BE2C (cell line): ENCODE results near the gene KLHL35.

Experiments
- DNase-seq: peaks from one replicate; pipeline ENCODE4 v3.0.0-alpha.2; 2020
- H3K27me3 ChIP-seq: fragments of 250-450 bp; sonication (Bioruptor Pico); 2 replicates; pipeline ENCODE4 v1.5.1; 2020; ENCODE audit warnings: mild to moderate bottlenecking
- H3K36me3 ChIP-seq: fragments of 250-450 bp; sonication (Bioruptor Pico); 2 replicates; pipeline ENCODE4 v1.5.1; 2020; ENCODE audit warnings: mild to moderate bottlenecking
- H3K4me1 ChIP-seq: fragments of 250-450 bp; sonication (Bioruptor Pico); 2 replicates; pipeline ENCODE4 v1.5.1; 2020
- H3K4me3 ChIP-seq: 2 replicates; pipeline ENCODE4 v1.5.1; 2011; ENCODE audit warnings: low read depth, low read length
- H3K9me3 ChIP-seq: fragments of 250-450 bp; sonication (Bioruptor Pico); 2 replicates; pipeline ENCODE4 v1.5.1; 2020
- TF ChIP-seq, protein P1 (sequence below): IDR thresholded peaks from 2 replicates; pipeline ENCODE4 v1.5.1; 2012; ENCODE audit warnings: mild to moderate bottlenecking, low read depth, low read length

The KLHL35 gene

DNA sequence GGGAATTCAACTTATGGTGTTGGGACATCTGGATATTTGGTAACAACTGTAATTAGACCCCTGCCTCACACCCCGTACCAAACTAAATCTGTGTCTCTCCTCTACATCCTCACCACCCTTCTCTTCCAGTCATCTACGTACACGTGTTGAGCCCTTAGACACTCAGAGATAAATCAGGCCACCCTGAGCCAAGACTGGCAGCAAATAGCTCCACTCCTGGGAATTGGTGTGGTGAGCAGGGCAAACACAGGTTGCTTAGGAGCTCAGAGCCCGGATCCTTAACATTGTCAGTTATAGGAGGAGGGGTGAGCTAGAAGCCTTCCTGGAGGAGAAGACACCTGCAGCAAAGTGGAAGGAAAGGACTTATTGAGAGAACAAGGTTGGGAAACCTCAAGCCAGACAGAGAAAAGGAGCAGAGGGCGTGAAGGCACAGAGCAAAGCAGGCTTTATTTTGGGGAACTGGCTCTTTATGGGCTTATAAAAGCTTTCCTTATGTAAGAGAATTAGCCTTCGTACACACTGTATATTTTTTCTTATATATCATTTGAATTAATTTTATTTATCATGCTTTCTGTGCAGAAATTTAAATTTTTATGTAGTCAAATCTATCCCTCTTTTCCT is 36.9 kb upstream of the KLHL35 start:
- H3K27me3 ChIP-seq = no peaks in the 10 kb centered on the region
- TF ChIP-seq, protein P1, sequence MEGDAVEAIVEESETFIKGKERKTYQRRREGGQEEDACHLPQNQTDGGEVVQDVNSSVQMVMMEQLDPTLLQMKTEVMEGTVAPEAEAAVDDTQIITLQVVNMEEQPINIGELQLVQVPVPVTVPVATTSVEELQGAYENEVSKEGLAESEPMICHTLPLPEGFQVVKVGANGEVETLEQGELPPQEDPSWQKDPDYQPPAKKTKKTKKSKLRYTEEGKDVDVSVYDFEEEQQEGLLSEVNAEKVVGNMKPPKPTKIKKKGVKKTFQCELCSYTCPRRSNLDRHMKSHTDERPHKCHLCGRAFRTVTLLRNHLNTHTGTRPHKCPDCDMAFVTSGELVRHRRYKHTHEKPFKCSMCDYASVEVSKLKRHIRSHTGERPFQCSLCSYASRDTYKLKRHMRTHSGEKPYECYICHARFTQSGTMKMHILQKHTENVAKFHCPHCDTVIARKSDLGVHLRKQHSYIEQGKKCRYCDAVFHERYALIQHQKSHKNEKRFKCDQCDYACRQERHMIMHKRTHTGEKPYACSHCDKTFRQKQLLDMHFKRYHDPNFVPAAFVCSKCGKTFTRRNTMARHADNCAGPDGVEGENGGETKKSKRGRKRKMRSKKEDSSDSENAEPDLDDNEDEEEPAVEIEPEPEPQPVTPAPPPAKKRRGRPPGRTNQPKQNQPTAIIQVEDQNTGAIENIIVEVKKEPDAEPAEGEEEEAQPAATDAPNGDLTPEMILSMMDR = no peak
- DNase-seq = no peak
- H3K4me3 ChIP-seq = no peak overlapping the region
- H3K9me3 ChIP-seq = no peaks in the 10 kb centered on the region
- no peaks in the 10 kb centered on the region for H3K36me3 ChIP-seq
- H3K4me1 ChIP-seq = peaks cover 57% of the 10 kb centered on the region

DNA sequence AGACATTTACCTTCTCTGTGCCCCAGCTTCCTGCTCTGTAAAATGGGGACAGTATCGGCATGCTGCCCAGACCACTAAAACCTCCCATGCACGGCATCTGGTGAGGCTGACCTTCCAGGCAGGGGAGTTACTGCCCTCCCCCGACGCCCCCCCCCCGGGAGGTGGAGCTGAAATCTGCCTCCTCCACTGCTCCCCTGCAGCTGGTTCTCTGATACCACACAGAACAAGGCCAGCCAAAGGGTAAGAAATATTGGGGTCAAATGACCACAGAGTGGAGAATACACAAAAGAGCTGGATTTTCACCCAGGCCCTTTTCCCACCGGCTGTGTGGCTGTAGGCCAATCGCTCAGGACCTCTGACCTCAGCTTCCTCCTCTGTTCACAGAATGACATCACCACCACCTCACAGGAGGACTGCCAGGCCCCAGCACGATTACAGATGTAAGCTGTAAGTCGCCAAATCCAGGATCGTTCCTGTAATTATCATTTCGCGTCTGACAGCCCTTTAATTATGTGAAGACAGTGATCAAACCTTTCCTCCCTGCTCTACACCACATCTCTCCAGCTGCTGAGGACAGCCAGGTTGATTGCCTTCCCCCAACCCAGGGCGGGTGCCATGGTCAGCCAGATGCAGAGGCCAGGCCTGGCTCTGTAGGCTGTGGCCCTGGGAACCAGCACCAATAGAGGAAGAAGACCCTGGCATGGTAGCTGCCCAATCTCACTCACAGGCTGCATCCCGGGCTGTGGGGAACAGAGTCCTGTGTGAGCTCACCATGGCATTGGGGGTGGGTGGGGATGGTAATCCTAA is 35.7 kb upstream of the KLHL35 start:
- no peaks in the 10 kb centered on the region for H3K9me3 ChIP-seq
- peak; percentile 66 for DNase-seq
- no peaks in the 10 kb centered on the region for H3K27me3 ChIP-seq
- peaks cover 47% of the 10 kb centered on the region for H3K4me1 ChIP-seq
- H3K4me3 ChIP-seq = no peak overlapping the region
- H3K36me3 ChIP-seq = no peaks in the 10 kb centered on the region
- TF ChIP-seq, protein P1 = no peak

DNA sequence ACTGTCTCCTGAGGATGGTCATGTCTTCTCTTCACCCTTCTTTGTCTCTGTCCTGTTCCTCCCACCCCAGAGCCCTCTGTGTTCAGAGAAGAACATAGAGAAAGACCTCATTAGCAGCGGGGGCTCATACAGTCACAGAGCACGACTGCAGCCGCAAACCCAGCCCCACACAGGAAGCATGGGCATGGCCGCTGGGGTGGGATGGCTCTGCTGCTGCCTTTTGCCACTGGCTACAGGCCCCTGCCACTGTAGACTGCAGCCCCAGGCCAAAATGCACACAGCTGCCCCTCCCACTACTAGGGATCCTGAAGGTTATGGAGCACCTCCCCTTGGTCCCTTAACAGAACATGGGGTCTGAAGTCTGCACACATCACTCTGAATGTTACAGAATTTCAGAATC is 34.9 kb upstream of the KLHL35 start:
- Histone ChIP-seq H3K4me3 (no peak overlapping the region), H3K27me3 (no peaks in the 10 kb centered on the region), H3K36me3 (no peaks in the 10 kb centered on the region), H3K9me3 (no peaks in the 10 kb centered on the region), H3K4me1 (peaks cover 47% of the 10 kb centered on the region)
- TF ChIP-seq, protein P1 = no peak
- DNase-seq = no peak

DNA sequence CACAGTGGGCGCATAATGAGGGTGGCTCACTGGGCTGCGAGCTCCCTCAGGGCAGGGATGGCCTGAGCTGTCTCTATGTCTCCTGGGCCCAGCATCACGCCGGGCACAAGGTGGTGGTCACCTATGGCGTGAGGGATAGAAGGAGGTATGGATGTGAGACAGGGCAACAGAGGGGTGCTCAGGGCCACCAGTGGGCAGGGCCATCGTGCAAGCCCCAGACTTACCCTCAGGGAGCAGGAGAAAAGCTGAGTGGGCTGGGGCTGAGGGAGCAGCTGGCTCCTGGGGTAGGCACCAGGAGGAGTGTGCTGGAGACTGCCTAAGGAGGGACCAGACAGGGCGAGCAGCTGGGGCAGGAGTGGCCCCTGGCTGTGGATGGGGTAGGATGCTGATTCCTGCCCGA is 34.3 kb upstream of the KLHL35 start:
- Histone ChIP-seq H3K4me1 (peaks cover 47% of the 10 kb centered on the region), H3K36me3 (no peaks in the 10 kb centered on the region), H3K4me3 (no peak overlapping the region), H3K9me3 (no peaks in the 10 kb centered on the region), H3K27me3 (no peaks in the 10 kb centered on the region)
- no peak for DNase-seq
- TF ChIP-seq, protein P1 = no peak

DNA sequence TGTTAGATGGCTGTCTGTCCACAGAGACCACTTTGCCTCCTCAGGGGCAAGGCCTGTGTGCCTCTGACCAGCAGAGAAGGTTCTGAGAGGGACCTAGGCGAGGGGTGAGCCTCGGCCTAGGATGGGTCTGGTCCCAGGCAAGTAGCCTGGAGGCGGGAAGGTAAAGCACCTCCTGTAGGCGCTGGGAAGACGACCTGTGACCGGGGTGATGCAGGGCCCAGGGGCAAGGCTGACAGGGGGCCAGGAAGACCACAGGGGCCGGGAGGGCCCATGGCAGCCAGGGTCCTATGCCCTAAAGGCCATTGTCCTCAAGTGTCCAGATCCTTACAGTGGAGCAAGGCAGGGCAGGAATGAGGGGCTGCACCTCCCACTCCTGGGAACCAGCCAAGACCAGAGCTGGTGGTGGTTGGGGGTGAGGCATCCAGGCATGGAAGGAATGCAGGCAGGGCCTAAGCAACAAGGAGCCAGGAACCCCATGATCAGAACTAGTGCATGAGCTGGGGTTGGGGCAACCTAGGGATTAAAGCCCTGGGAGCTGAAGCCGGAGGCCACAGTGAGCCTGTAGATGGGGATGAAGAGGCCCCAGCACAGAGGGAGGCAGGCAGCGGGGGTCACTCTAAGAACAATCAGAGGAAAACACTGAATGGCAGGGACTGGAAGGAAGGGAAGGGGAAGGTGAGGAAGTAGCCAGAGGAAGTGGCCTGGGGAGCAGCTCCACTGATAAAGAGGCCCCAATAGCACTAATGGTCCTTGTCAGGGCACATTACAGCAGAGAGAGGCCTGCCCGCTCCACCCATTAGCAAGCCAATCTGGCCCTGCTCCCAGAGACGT is 32.9 kb upstream of the KLHL35 start:
- no peak for DNase-seq

More for the DNA sequence above, 32.9 kb upstream of the KLHL35 start:
- TF ChIP-seq, protein P1 = no peak
- H3K27me3 ChIP-seq = no peaks in the 10 kb centered on the region
- H3K4me3 ChIP-seq = no peak overlapping the region
- H3K4me1 ChIP-seq = peaks cover 45% of the 10 kb centered on the region
- no peaks in the 10 kb centered on the region for H3K9me3 ChIP-seq
- H3K36me3 ChIP-seq = no peaks in the 10 kb centered on the region
